WTC11 (cell line): ENCODE data around the gene HLA-DPB1.

ENCODE experiments used
- TF ChIP-seq, protein P1 (sequence below): fragments of 250-450 bp; sonication (Bioruptor Pico); IDR thresholded peaks from 2 replicates; pipeline ENCODE4 v1.9.0; 2021; ENCODE audit warnings: mild to moderate bottlenecking
- TF ChIP-seq, protein P2 (sequence below): sonication (generic); formaldehyde crosslinking; IDR thresholded peaks from 2 replicates; pipeline ENCODE4 v1.8.0; 2022; ENCODE audit warnings: mild to moderate bottlenecking, missing genetic modification reagents

DNA sequence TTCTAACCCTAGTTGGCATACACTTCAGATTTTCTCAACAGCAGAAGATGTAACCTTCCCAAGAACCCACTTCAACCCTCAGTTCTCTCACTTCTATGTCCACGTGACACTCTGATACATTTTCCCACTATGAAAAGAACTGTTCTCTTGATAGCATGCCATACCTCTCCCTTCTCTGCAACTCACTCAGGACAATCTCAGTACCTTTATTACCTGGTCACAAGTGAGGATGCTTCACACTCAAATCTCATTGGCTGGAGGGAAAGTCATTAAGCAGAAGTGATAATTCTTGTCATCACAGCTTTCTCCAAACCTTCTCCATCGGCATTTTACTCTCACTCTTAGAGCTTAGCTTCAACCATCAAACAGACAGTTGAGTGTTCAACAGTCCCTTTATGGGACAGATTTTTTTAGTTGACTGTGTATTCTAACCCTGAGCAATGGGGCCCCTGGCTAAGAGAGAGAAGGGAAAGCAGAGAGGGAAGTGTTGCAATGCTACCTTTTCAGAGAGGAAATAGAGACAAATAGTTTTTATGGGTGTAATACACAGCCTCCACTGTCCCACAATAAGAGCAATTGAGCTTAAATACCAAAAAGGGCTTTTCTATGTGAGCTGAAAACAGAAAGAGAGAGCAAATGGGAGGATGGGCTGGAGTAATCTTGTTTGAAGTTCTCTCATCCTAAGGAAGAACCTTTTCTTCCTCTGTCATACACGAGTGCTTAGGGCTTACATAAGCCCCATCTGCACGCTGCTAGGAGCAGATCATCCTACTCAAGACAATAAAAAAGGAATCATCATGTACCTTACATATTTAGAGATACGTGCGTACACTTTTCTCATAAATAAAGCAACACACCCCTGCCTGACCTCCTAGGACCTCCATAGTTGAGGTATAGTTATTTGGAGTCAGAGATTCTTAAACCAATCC lies 18.3 kb upstream of the HLA-DPB1 start:
- TF ChIP-seq, protein P1, sequence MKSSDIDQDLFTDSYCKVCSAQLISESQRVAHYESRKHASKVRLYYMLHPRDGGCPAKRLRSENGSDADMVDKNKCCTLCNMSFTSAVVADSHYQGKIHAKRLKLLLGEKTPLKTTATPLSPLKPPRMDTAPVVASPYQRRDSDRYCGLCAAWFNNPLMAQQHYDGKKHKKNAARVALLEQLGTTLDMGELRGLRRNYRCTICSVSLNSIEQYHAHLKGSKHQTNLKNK (CRISPR knock-in tag) = no peak
- TF ChIP-seq, protein P2, sequence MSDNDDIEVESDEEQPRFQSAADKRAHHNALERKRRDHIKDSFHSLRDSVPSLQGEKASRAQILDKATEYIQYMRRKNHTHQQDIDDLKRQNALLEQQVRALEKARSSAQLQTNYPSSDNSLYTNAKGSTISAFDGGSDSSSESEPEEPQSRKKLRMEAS (CRISPR knock-in tag) = no peak
